ENCODE results near the gene CCDC91.

The CCDC91 gene

GRCh38 chr12:28586481-28586880, 396.2 kb downstream of the CCDC91 start:
- Mint-ChIP-seq H3K27me3 (no peaks in the 10 kb centered on the region), H3K36me3 (no peaks in the 10 kb centered on the region), H3K27ac (no peak overlapping the region), H3K4me3 (no peak overlapping the region), H3K4me1 (no peaks in the 10 kb centered on the region), H3K9me3 (peaks cover 11% of the 10 kb centered on the region)

- no peaks in the 10 kb centered on the region for H3K27me3 Mint-ChIP-seq
- no peak overlapping the region for H3K4me3 Mint-ChIP-seq
- no peaks in the 10 kb centered on the region for H3K36me3 Mint-ChIP-seq
- peaks cover 26% of the 10 kb centered on the region for H3K9me3 Mint-ChIP-seq
- no peaks in the 10 kb centered on the region for H3K4me1 Mint-ChIP-seq
- no peak overlapping the region for H3K27ac Mint-ChIP-seq
Observed at GRCh38 chr12:28591831-28592230, 401.6 kb downstream of the CCDC91 start.
